Stimulated activated CD4-positive, alpha-beta T cell treated with anti-CD3 and anti-CD28 coated beads, Interleukin-15, amount 100 ng/mL, for 1 hour (primary cell): ENCODE data around the gene ST7L.

Source experiments
- DNase-seq, 2 donors: peaks; one replicate each; pipeline ENCODE4 v3.0.0-alpha.2; 2020; ENCODE audit warnings: low read depth in 1 of 2, low spot score in 1 of 2

The ST7L gene

DNA sequence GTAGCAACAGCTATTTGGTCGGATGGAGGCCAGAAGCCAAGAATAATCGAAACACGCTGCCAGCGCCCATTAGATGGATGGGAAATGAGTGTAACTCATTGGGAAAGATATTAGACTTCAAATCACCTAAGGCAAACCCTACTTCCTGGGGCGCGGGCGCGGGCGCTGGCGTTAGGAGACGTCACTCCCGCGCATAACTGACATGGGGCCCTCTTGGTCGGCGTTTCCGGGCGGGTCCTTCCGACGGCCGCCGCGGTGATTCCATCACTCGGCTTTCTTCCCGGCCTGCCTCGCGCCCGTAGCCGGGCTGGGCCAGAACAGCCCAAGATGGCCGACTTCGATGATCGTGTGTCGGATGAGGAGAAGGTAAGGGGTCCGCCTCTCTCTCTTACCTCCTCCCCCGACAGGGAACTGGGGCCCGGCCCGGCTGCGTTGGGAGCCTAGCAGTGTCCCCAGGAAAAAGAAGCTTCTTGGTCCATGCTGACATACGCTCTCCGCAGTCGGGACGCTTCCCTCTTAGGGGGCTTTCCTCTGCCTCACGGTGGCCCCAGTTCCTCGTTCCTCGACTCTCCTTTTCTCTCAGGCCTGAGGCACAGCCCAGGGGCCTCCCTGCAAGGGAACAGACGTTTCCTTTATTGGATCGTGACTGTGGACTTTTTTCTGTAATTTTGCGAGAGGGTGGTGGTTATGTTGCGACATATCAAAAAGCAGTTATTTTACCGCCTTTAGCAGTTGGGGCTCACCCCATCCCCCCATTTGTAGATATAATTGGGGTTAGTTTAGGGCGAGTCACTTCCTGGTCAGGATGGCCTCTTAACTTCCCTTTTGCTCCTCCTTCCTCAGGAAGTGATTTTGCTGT, 806 bp upstream of the ST7L start, which contains the start of gene CAPZA1:
CAPZA1 (plus strand) TSS at position 315 of the 859 bp plus-strand sequence; CDS start at position 328, 13 bp downstream.
- DNase-seq, result peak; percentile 83 to 85

GRCh38 chr1:112618114-112618720, 724 bp downstream of the ST7L start:
- no peak for DNase-seq

DNA sequence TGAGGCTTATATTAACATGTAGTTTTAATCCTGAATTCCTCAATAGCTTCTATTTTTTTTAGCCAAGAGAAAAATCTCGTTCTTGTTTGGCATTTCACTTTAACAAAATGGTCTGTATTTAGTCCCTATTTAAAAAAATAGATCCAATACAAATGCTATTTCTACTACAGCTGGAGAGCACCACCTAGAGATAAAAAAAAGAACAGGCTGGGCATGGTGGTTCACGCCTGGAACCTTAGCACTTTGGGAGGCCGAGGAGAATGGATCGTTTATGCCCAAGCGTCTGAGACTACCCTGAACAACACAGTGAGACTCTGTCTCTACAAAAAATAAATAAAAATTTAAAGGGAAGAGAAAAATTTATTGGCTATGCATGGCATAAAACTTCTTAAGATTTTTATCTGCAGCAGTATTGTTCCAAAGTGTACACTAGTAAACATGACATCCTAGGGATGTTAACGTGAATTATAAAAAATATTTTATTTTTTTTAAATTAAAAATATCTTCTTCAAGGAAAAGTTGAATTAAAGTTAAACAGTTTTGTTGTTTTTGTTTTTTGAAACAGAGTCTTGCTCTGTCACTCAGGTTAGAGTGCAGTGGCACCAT, 4.4 kb downstream of the ST7L start:
- DNase-seq, result no peak

- no peak for DNase-seq
Observed at GRCh38 chr1:112605633-112606327, 13.2 kb downstream of the ST7L start.

DNA sequence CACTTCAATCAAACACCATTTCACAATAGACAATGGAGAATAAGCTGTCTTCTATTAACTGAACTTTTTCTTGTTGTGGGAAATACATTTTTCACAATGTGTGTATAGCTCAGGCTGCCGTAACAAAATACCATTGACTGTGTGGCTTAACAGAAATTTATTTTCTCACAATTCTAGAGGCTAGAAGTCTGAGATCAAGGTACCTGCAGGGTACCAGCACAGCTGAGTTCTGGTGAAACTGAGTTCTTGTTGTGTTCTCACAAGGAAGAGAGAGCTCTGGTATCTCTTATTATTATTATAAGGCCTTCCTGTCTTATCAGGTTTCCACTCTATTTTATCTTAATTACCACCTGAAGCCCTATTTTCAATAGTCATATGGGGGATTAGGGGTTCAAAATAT, 15.4 kb downstream of the ST7L start:
- no peak for DNase-seq

DNA sequence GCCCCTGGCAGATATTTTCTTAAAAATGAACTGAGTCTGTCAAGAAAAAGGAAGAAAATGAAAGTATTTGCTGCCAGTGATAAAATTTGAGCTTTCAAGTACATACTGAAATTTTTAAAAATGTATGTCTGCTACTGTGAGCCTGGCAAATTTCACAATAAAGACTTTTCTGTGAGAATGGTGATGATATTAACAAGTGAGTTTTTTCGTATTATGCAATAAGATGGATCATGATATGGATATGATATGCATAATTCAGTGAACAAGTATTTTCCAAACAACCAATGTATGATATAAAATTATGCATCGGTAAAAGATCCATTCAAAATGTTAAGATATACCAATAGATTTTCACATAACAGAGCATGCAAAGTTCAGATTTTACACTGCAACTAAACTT, 15.9 kb downstream of the ST7L start:
- no peak for DNase-seq

- DNase-seq, result no peak
Observed at GRCh38 chr1:112599477-112599876, 19.5 kb downstream of the ST7L start.

GRCh38 chr1:112594208-112594876, 24.6 kb downstream of the ST7L start:
- no peak for DNase-seq

- no peak for DNase-seq
Observed at GRCh38 chr1:112589766-112590165, 29.2 kb downstream of the ST7L start.

DNA sequence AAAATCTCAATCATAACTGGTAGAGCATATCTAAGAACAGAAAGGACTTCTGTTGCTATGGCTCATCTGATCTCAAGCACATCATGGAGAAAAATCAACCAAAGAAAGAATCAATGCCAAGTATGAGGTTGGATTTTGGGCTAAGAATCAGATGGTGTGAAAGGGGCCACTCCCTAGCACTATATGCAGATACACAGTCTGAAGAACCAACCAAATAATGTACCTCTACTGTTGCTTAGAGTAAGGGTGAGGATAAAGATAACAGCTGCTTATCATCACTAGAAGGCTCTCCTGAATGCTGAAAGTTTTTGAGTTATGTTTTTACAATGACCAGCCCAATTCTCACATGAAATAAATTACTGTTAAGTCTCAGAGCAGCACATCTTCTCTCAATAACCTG, 35.6 kb downstream of the ST7L start:
- DNase-seq, result no peak

GRCh38 chr1:112581586-112582192, 37.3 kb downstream of the ST7L start:
- DNase-seq, result no peak

DNA sequence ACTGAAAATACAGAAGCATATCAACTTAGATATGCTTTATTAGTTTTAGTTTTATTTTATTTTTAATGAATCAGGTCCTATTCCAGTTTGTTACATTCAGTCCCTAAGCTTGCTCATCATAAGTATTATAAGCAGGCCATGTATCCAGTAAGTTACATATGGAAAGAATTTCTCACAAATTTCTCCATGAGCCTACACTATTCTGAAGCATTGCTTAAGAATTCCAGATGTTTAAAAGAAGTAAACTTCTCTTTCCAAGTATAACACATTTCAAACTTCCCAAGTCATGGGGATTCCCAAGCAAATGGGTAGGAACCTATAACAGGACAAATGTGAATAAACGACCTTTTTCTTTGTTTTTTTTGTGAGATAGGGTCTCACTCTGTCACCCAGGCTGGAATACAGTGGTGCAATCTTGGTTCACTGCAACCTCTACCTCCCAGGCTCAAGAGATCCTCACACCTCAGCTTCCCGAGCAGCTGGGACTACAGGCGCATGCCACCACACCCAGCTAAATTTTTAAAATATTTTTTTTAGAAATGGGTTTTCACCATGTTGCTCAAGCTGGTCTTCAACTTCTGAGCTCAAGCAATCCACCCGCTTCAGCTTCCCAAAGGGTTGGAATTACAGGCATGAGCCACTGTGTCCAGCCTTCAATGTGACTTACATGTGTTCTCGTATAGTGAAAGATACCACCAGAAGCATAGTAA, 39.0 kb downstream of the ST7L start:
- DNase-seq, result no peak

GRCh38 chr1:112576240-112576639, 42.7 kb downstream of the ST7L start:
- DNase-seq, result no peak

DNA sequence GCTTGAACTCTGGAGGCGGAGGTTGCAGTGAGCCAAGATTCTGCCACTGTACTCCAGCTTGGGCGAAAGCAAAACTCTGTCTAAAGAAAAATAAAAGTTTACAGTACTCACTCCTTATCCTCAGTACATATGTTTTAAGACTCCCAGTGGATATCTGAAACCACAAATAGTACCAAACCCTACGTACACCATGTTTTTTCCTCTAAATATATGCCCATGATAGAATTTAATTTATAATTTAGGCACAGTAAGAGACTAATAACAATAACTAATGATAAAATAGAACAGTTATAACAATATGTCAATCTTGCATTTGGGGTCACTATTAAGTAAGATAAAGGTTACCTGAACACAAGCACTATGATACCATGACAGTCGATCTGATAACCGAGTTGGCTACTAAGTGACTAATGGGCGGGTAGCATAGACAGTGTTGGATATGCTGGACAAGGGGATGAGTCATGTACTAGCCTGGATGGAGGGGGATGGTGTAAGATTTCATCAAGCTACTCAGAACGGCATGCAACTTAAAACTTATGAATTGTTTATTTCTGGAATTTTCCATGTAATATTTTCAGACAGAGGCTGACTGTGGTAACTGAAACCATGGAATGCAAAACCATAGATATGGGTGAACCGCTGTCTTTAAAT, 43.7 kb downstream of the ST7L start:
- no peak for DNase-seq

GRCh38 chr1:112565800-112566199, 53.1 kb downstream of the ST7L start:
- DNase-seq, result no peak

DNA sequence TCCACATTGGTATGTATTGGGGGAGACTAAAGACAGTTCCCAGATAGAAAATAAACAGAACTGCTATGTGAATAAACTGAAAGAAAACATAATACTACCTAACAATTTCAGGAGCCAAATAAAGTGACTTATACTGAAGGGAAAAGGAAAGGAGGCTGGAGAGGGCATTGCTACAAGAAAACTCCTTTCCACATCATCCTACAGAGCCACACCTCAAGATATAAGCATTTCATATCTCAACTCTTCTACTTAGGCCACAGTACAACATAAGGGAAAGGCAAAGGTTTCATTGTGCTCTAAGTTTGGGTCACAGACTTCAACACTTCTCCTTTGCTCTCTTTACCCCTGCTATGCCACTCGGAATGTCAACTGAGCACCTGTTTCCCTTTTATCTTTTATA, 54.9 kb downstream of the ST7L start:
- DNase-seq, result no peak

- DNase-seq, result no peak
Observed at GRCh38 chr1:112563341-112563740, 55.6 kb downstream of the ST7L start.

DNA sequence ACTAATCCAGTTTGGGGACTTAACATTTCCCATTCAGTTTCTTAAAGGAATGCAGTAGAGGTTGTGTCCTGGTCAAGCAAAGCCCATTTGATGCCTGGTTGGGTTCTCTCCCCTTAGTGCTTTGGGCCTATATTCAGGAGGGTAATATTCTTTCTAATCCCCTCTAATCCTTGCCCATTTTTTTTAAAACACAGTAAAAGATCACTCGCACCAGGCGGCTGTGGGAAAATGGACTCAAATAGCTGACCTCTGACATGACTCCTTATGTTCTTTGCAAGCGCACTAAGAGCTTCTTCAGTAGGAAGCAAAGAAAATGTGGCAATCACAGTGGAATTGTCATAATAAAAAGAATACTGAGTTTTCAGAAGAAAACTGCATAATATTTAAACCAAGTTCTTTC, 60.3 kb downstream of the ST7L start:
- no peak for DNase-seq

DNA sequence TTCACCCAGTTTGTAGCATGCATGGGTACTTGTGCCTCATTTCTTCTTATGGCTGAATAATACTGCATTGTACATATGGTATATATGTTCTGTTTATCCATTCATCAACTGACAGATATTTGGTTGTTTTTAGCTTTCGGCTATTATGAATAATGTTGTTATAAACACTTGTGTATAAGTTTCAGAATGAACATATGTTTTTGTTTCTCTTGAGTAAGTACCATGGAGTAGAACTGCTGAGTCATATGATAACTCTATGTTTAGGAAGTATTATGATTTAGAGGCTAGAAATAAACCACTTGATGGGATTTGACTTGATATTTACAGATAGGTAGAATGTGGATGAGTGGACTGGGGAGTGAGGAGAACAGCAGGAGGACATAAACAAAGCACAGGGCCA, 61.6 kb downstream of the ST7L start:
- no peak for DNase-seq

DNA sequence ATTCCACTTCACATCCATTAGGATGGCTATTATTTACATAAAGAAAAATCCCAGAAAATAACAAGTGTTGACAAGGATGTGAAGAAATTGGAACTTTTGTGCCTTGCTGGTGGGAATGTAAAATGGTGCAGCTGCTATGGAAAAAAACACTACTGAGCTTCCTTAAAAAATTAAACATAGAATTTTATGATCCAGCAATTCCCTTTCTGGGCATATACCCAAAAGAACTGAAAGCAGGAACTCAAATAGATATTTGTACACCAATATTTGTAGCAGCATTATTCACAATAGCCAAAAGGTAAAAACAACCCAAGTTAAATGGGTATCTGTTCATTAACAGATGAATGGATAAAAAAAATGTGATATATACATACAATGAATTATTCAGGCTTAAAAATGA, 64.5 kb downstream of the ST7L start:
- no peak for DNase-seq
